GM18868 (cell line): ENCODE measurements around the gene SOCS4.
"Not testable (repeated sequence)": the region's sequence is repeated elsewhere in the genome, so short reads cannot be mapped to it uniquely, and the experiment has no call there.

Experiments used
- ATAC-seq: cut with Tn5 transposase; IDR thresholded peaks from one replicate; pipeline ENCODE4 v1.9.1; 2021; ENCODE audit warnings: mild to moderate bottlenecking, moderate library complexity; ENCODE audit not compliant: unreplicated experiment

Gene SOCS4

DNA sequence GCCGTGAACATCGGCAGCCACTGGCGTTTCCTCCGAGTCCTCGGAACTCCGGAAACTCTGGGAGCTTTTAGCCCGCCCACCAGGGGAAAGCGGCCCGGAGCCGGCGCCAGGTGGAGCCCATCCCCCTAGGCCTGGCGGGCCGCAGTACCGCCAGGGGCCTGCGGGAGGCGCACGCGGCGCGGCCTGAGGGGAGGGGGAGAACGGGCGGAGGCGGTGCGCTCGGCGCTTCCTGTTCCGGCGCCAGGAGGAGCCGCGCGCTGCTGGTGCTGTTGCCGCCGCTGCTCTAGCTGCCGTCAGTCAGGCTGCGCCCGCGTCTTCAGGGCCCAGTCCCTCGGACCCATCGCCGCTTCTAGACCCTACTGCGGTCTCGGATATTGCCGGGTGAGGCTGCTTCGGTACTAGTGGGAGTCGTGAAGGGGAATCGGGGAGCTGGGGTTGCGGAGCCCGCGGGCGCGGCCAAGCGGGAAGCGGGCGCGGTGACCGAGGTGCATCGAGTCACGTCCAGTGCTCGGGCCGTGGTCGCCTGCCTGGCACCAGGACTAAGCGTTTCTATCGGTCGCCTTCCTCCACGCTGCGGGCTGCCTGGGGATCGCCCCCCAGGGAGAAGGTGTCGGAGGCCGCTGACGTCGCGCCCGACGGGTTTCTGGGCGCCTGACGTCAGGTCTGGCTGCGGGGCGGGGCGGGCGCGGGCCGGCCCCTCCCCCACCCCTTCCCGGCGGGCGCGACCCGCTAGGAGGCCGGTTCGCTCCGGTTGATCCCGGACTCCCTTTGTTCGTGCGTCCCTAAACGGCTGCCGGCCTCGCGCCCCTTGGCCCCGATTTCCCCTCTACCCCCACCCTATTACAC, 24.6 kb downstream of the SOCS4 start, which contains the start of gene MAPK1IP1L:
Gene MAPK1IP1L, plus strand, starts transcription at position 225 of the 846 bp plus-strand sequence. CDS start 10,037 bp downstream, outside the sequence.
- peak; percentile 89 for ATAC-seq

DNA sequence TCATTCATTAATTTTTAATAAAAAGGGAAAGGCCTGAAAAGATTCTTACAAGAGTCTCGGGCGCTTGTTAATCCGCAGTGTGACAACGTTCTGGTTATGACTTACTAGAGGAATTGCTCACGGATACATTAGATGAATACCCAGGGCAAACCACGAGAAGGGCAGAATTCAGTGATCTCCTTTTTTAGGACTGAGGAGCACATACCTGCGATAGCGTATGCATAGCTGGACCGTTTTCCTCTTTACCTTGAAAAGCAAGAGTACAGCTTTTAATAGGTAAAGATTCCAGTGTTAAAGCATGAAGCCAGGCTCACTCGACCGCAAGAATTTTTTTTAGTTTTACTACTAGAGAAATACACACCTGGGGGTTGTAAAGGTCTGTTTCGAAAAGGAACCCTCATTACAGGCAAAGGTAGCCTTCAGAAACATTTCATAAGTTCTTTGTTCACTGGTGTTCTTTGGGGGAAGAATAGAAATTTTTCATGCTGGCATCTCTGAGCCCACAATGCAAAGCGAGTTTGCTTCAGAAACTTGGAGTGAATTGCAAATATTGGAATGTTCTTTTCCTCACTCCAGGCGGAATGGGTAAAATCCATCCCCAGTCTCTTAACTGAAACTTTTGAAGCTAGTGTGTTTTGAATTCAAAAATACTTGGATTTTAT, 25.4 kb downstream of the SOCS4 start:
- ATAC-seq: peak; percentile 5

DNA sequence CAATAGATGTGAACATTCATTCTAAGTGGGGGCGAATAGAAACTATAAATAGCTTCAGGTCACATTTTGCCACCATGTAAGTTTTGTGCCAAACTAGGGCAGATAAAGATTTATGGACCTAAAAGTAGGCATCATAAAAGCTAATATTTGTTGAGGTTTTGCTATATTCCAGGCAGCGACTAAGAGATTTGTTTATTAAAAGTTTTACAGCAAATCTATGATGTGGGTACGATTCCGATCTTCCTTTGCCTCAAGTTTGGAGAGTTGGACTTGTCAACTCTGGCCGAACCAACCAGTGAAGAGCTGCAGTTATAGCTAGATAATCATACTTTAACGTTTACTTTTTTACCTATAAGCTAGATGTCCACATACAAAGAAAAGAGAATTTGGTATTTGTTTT, 26.0 kb downstream of the SOCS4 start:
- no peak for ATAC-seq

DNA sequence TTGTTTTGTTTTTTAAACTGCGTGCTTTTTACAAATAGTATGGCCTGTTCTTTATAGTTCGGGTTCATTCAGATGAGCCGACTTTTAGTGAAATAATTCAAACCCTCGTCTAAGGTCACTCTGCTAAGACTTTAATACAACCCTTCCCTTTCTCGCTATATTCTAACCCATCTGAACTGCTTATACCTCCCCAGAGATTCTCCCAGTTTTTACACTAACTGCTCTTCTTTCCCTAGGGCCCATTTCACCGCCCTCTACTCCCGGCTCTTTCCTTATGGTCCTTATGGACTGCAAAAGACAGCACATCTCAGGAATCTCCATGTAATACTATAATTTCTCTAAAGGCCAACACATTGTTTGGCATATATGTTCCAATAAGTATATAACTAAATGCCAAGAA, 26.5 kb downstream of the SOCS4 start:
- ATAC-seq: no peak

DNA sequence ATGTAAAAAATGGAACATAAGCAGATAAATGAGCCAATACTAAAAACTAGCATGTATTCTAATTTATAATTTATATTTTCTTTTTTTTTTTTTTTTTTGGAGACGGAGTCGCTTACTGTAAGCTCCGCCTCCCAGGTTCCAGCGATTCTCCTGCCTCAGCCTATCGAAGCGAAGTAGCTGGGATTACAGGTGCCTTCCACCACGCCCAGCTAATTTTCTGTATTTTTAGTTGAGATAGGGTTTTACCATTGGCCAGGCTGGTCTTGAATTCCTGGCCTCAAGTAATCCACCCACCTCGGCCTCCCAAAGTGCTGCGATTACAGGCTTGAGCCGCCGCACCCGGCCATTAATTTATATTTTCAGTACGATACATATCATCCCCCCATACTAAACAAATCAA, 27.1 kb downstream of the SOCS4 start:
- ATAC-seq: no peak

DNA sequence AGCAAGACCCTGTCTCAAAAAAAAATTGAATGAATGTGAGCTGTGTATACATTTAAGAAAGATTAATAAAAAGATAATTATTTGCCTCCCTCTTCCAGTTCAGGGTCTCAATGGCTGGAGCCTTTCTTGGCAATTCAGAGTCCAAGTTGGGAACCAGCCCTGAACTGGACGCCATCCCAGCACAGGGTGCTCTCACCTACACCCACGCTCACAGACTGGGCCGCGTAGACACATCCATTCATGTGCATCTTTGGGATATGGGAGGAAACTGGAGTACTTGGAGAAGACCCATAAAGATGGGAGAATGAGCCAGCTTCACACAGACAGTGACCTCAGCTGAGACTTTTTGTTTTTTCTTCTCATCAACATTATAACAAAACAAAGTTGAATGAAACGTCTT, 30.9 kb downstream of the SOCS4 start:
- no peak for ATAC-seq

DNA sequence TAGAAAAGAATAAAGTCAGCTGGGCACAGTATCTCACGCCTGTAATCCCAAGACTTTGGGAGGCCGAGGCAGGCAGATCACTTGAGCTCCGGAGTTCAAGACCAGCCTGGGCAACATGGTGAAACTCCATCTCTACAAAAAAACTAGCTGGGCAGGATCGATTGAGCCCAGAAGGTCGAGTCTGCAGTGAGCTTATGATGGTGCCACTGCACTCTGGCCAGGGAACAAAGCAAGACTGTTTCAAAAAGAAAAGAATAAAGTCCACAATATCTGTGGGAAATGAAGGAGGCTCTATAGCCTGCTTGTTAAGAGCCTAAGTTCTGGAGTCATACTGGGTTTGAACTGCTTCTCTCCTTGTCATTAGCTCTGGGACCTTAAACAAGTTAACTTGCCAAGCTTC, 32.3 kb downstream of the SOCS4 start:
- ATAC-seq: no peak

DNA sequence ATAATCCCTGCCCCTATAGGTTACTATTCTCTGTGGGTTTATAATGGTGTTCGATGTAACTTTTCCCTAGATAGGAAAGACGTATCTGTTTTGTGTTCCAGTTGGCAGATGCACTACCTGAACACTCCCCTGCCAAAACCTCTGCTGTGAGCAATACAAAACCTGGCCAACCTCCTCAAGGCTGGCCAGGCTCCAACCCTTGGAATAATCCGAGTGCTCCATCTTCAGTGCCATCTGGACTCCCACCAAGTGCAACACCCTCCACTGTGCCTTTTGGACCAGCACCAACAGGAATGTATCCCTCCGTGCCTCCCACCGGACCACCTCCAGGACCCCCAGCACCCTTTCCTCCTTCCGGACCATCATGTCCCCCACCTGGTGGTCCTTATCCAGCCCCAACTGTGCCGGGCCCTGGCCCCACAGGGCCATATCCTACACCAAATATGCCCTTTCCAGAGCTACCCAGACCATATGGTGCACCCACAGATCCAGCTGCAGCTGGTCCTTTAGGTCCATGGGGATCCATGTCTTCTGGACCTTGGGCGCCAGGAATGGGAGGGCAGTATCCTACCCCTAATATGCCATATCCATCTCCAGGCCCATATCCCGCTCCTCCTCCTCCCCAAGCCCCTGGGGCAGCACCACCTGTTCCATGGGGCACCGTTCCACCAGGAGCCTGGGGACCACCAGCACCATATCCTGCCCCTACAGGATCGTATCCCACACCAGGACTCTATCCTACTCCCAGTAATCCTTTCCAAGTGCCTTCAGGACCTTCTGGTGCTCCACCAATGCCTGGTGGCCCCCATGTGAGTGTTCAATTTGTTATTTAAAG, 35.7 kb downstream of the SOCS4 start:
- no peak for ATAC-seq

DNA sequence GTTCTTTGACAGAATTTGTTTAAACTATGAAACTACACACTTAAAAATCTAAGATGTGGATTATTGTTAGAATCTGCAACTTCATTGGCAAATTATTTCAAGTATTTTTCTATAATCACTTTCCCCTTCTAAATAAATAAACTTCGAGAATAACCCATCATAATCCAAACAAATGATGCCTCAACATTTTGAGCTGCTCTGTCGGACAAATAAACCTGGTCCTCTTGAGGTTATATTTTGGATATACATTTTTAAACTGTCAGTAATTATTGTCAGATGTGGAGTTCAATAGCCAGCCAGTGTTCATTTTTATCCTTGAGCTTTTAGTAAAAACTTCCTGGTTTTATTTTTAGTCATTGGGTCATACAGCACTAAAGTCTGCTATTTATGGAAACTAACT, 37.9 kb downstream of the SOCS4 start:
- not testable (repeated sequence) for ATAC-seq

DNA sequence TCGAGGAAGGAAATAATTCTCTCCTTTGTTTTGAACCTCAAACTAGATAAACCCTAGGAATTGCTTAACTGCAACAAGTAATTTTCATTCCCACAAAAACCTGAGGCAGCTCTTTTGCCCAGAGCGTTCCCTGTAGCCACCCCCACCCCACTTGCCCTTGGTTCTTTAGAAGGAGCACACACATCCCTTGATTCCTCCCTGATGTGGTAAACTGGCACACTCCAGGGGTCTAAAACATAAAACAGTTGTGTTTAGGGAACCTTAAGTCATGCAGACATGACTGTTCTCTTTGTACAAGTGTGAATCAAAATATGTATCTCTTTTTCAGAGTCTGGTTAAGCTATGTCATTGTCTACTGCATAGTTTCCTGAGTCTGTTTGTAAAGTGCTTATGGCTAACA, 38.4 kb downstream of the SOCS4 start:
- no peak for ATAC-seq

DNA sequence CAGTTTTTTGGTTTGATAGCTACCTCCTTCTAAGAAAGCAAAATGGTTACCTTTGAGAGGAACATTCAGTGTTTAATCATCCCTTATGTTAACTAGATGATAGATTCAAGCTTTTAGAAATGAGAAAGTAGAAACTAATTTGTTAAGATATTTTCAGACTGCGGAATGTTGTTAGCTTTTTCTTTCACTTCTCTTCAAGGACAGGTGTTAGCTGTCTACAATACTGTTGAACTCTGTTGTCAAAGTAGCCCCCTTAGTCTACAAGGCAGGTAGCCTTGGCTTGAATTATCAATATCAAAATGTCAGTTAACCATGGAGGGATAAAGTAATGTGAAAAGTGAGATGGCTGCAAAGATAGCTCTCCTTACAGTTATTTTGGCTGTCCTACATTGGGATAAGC, 39.2 kb downstream of the SOCS4 start:
- ATAC-seq: peak; percentile 40

DNA sequence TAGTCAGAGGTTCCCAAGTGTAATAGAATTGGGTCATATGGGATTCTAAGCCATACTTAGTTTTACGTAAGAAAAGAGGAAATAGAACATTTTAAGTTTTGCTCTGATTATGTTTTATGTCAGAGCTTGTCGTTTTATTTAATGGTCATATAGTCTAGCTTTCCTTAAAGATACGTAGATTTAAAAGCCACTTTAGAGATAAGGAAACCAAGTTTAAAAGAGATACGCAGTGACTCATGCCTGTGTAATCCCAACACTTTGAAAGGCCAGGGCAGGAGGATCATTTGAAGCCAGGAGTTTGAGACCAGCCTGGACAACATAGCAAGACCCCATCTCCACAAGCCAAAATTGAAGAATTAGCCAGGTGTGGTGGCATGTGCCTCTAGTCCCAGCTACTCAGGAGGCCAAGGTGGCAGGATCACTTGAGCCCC, 44.0 kb downstream of the SOCS4 start:
- no peak for ATAC-seq

DNA sequence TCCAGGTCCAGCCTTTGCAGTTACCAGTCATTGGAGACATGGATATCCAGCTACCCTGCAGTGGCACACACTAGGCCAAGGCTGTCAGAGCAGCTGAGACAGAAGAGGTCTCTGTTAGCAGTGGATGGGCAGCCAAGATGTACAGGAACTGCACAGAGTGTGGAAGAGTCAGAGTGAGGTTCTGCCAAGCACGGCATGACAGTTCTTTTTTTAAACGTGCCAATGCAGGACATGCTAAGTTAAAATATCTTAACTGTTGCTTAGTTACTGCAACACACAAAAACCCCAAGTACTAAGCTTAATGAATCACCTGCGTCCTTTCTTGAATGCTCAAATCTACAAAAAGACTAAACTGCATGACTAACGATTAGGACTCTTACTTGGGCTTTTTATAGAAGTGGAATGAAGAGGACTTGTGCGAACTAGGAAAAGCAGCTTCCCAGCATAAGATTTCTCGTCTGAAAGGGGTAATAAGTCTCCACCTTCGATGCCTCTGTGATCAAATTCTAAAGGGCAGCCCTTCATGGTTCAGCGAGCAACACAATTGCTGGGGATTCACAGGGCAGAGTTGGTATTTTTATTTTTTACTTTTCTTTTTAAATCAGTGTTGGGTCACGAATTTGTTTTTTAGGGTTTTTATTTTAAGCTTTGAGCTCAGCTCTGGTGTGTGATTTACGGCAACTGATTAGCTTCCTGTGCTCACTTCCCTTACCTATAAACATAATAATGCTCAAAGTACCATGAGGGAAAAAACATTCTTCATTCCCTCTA, 45.0 kb downstream of the SOCS4 start:
- ATAC-seq: peak; percentile 61

DNA sequence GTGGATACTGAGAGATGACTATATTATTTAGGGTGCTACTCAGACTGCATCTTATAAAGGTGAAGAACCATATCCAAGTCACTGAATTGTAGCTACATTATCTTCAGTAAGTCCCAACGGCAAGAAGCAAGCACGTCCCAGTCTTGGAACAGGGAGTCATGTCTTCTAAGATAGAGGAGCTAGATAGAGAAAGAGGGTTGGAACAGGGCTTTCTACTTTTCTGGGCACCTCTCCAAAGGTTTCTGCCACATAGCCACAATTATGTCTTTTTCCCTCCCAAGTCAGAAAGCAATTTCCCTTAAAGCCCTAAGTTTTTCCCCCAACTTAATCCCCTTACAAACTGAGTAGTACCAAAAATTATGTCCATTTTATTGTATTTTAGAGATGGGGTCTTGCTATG, 46.8 kb downstream of the SOCS4 start:
- ATAC-seq: no peak

DNA sequence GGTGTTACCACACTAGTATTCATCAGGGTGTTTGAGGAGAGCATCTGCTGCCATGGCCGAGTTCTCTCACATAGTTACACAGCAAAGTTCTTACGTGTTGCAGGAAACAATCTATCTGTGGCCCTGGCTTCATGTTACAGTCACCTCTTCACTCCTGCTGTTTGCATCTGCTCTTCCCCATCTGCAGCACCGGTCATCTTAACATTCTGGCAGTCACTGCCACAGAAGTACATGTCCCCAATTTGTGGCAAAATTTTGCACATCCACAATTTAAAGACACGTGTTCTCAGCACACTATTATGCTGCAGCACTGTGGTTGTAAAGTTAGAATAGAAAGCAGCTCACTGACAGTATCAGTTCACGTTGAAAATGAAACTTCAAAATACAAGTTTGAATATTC, 47.6 kb downstream of the SOCS4 start:
- ATAC-seq: peak; percentile 46

DNA sequence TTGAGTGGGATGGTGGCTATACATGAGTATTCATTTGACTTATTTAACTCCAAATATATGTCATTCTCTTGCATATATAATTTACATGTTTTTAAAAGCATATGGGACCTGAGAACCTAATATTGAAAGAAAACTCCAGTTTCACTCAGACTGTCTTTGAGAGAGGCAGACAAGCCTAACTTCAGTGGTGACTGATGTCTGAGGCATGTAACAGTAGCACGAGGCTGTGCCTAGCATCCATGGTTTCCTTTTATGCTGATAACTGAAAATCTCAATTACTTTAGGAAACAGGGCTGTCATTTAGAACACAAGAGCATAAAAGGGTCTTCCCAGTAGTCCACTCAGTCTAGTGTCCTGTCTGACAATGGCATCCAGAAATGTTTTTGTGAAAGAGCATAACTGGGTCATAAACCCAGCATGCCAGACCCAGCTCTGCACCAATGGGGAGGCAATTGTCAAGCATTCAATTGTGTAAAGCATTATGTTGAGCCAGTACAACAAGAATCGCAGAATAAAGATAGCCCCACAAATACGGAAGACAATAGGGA, 48.7 kb downstream of the SOCS4 start:
- no peak for ATAC-seq

DNA sequence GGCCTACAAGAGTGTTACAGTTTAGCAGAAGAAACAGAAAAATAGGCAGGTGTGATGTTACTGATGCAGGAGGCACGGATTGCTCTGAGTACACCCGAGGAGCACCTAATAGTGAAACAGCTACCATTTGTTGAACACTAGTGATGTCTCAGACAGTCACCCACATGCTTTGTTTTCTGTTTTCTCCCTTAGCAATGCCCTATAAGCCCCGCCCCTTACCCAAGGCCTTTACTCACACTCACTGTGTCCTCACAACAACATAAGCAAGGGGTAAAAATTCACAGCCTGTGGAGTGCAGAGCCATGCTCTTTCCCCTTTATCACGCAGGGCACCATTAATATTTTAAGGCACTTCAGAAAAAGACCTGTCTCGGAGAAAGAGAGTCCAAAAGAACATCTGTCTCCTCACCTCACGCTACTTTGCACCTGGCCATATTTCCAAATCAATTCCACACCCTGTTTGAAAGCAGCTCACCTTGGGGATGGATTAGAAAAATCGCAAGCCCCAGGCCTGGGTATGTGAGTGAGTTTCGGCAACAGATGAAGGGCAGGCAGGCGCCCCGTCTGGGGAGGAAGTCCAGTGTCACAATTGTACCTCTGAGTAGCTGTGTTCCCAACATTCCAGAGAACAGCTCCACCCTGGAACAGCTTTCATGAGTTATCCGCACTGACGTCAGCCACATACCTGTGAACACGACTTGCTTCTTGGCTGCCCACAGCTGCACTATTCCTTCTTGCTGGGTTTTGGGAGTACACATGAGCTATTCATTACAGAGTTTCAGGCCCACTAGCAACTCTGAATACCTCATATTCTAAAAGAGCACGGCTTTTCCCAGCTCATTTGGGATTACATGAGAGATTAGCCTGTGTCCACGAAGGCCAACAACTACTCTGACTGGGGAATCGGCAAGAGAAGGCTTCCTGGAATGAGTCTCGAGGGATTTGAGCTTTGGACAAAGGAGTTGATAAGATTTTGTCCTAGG, 50.4 kb downstream of the SOCS4 start:
- peak; percentile 33 for ATAC-seq

DNA sequence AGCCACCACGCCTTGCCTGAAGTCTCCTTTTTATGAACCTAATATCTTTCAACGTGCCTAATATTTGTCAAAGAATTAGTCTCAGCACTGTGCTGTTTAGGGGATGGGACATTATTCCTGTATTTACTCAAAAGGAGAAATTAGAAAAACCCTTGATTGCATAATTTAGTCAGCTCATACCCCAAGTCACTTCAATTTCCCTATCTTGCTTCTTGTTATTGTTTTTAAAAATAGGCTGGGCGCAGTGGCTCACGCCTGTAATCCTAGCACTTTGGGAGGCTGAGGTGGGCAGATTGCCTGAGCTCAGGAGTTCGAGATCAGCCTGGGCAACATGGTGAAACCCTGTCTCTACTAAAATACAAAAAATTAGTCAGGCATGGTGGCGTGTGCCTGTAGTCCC, 52.9 kb downstream of the SOCS4 start:
- not testable (repeated sequence) for ATAC-seq

DNA sequence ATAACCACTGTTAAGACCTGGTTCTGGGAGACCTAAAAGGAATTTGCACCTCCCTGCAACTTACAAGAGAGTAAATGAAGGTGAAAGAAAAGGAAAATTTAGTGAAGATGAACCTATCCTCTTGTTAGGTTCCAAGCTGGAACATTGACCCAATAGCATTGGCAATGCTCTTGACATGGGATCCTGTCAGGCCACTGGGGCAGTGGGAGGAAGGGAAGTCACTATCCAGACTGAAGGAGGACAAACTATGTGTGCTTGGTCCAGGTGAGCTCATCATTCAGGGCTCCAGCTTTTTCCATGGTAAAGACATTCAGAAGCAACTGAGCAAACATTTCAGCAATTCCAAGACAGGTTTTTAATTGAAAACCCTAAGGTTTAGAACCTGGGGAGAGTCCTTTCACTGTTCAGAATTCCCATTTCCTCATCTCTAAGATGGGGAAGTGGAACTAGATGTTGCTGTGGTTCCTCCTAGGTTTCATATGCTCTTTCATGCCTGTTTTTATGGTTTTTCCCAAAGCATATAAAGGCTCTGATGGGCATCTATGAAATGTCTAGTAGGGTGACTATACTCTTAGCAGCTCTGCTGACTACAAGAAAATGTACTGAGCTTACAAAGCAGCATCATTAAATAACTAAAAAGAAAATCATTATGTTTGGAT, 57.5 kb downstream of the SOCS4 start:
- ATAC-seq: no peak
